ENCODE results near the gene GRIK4.
"Not testable (repeated sequence)": the region's sequence is repeated elsewhere in the genome, so short reads cannot be mapped to it uniquely, and the experiment has no call there.

GRCh38 chr11:120765710-120766109, 254.2 kb downstream of the GRIK4 start:
- not testable (repeated sequence) for TF ChIP-seq CTCF (IDR thresholded peaks at IDR 0.05; ENCODE audit: low read length); EZH2 (IDR thresholded peaks at IDR 0.05; ENCODE audit: borderline replicate concordance, low read length)

Data from OCI-LY1 (cell line).